HG03066 (cell line): ENCODE measurements around the gene LRRC56.

ENCODE experiments used
- ATAC-seq: cut with Tn5 transposase; IDR thresholded peaks from one replicate; pipeline ENCODE4 v1.9.1; 2021; ENCODE audit warnings: low read depth; ENCODE audit not compliant: unreplicated experiment

LRRC56 gene

GRCh38 chr11:537622-538430, 499 bp downstream of the LRRC56 start:
- no peak for ATAC-seq

- no peak for ATAC-seq
Observed at GRCh38 chr11:538431-539051, 1.2 kb downstream of the LRRC56 start.

- no peak for ATAC-seq
Observed at GRCh38 chr11:539971-540481, 2.7 kb downstream of the LRRC56 start.

DNA sequence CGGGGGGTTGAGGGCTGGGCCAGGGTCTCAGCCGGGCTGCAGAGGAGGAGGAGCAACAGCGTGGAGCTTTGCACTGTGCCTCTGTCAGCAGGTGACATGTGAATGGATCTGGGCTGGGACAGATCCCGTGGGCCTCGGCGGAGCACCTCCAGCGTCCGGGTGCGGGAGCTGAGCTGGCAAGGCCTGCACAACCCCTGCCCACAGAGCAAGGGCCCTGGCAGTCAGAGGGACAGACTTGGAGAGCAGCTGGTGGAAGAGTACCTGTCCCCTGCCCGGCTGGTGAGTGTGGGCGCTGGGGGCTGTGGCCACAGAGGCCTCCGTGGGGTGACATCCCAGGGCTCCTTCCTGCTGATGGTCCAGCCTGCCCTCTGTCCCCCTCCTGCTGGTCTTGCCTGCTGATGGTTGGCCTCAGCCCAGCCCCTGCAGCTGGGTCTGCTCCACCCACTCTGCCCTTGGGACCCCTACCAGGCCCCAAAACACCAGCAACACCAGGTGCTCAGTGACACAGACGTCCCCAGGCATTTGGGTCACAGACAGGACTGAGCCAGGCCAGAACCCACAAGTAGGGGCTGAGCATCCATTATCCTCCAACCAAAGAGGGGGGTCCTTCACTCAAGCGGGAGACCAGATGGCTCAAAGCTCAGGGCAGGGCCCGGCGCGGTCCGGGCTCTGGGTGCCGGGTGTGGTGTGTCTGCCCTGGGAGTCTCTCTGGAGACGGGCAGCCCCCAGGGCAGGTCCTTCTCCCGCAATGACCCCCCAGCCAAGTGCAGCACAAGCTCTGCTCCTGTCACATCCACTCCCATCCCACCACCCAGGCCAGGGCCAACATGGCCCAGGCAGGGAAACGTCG, 3.5 kb downstream of the LRRC56 start:
- no peak for ATAC-seq

- no peak for ATAC-seq
Observed at GRCh38 chr11:541433-541885, 4.1 kb downstream of the LRRC56 start.

- ATAC-seq: no peak
Observed at GRCh38 chr11:544817-545166, 7.5 kb downstream of the LRRC56 start.

DNA sequence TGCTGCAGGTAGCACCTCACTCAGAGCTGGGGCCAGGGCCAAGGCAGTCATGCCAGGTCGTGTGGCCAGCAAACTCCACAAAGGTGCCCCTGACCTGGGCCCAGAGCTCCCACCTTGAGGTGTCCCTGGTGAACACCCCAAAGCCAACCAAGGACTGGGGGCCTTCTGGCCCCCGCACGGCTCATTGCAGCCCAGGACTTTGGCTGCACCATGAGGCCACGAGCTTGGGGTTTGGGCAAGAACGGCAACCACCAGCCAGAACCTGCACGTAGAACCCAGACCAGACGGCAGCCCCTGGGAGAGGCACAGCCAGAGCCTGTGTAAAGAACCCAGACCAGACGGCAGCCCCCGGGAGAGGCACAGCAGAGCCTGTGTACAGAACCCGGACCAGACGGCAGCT, 7.8 kb downstream of the LRRC56 start:
- no peak for ATAC-seq

- no peak for ATAC-seq
Observed at GRCh38 chr11:548700-549603, 11.6 kb downstream of the LRRC56 start.

- ATAC-seq: no peak
Observed at GRCh38 chr11:550021-550745, 12.9 kb downstream of the LRRC56 start.

DNA sequence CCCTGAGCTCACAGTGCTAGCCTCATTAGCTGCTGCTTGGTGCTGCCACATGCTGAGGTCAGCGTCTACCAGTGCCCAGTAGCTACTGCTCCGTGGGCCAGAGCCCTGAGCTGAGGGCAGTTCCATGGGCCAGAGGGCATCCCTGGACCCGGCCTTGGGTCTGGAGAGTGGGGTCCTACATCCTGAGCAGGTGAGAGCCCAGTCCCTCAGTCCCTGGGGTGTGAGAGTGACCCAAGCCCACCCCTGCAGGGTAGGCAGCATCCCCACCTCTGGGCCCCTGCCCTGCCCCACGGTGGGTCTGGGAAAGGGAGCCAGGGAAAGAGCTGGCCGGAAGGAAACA, 13.4 kb downstream of the LRRC56 start:
- ATAC-seq: no peak

DNA sequence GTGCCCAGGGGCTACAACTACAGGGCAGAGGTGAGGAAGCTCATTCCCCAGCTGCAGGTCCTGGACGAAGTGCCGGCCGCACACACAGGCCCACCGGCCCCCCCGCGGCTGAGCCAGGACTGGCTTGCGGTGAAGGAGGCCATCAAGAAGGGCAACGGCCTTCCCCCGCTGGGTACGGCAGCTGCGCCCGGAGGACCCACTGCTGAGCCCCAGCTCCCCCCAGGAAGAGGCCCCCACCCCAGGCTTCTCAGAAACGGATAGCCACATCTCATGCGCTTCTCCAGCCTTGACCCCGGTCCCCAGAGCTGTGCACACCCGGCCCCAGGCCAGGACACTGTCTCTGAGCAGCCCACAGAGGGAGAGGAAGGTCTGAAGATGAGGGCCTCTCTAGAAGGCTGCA, 13.8 kb downstream of the LRRC56 start:
- no peak for ATAC-seq

DNA sequence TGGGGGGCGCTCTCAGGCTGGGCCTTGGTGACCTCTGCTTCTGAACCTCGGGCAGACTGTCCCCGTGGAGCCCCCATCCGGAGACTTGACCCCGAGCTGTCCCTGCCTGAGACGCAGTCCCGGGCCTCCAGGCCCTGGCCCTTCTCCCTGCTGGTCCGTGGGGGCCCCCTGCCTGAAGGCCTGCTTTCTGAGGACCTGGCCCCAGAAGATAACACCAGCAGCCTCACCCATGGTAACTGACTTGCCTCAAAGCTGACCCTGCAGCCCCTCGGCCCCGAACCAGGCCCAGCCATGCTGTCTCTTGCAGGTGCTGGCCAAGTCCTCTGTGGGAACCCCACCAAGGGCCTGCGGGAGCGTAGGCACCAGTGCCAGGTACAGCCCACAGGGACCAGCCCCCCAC, 14.3 kb downstream of the LRRC56 start:
- ATAC-seq: no peak

DNA sequence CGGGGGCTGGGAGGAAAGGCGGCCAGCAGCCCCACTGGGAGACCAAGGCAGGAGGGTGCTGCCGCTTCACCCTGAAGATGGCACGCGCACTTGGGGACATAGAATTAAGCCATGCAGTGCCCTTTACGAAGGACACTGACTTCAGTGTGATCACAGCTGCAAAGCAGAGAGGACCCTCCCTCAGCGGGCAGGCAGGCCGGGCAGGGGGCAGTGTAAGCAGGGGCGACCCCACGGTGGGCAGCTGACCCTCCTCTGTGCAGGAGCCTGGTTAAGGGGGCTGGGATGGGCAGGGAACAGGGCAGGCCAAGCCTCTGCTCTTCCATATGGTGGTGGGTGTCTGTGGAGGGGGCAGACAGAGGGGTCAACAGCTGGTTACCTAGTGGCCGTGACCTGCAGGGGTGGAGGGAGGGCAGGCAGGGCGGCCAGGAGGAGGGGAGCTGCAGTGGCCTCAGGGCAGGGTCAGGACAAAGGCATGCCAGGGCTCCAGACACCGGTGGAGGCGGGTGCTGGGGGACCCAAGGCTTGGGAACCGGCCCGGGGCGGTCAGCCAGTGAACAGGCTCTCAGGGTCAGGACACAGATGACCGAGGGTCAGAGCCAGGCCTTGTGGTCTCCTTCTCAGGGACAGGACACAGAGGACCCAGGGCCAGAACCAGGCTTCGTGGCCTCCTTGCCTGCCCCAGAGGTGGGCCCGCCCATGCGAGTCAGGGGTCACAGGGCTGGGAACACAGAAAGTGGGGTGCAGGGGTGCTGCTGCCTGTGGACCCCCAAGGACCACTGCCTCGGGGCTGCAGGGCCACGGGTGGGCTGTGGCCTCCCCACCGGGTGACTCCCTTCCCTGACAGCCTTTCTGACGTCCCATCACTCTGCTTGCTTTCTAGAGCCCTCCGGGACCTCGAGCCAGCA, 16.0 kb downstream of the LRRC56 start:
- ATAC-seq: no peak

- ATAC-seq: no peak
Observed at GRCh38 chr11:553988-554340, 16.6 kb downstream of the LRRC56 start.

DNA sequence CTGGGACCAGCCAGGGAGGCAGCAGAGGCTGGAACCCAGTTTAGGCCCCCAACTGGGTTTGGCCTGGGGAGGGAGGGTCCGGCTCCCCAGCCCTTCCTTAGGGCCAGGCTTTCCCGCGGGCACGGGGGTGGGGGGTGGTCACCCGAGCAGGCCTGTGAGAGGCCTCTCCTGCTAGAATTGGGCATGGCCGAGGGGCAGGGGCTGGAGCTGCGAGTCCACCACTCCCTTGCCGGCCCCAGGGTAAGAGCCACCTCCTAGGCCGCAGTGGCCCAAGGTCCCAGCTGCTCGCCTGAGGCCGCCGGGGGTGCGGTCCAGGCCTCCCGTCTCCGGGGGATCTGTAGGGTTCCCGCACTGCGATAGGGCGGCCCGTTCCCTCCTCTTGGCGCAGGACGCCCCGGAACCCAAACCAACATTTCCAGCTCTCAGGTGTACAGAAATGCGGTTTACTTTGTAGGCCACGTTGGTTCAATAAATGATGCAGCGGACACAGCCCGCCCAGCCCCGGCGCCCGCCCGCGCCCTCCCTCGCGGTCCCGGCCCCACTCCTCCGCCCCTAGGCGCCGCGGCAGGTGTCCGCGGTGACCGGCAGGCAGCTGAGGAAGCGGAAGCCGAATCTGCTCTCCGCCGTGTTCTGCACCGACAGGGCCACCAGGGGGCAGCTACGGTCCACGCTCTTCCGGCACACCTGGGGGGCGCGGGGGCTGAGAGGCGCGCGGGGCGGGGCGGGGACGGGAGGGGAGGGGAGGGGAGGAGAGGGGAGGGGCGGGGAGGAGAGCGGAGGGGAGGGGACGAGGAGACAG, 17.3 kb downstream of the LRRC56 start:
- ATAC-seq: no peak

DNA sequence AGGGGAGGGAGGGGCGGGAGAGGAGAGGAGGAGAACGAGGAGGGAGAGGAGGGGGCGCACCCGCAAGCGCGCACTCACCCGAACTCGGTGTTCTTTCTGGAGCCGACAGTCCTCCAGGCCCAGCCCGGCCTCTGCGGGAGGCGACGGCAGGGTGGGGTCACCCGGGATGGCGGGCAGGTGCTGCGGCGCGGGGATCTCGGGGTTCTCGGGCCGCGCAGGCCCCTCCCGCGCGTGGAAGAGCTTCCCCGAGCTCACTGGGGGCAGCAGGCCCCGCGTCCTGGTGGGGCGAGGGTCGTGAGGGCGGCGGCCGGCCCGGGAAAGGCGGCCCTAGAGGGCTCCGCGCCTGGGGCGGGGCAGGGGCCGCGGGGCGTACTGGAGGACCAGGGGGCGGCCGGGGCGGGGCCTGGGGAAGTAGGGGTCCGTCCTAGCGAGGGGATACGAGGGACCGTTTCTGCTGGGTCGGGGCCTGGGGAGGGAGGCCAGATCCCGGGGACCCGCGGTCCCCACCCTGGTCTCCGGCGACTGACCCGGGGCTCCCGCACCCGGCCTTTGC, 18.0 kb downstream of the LRRC56 start:
- ATAC-seq: no peak

DNA sequence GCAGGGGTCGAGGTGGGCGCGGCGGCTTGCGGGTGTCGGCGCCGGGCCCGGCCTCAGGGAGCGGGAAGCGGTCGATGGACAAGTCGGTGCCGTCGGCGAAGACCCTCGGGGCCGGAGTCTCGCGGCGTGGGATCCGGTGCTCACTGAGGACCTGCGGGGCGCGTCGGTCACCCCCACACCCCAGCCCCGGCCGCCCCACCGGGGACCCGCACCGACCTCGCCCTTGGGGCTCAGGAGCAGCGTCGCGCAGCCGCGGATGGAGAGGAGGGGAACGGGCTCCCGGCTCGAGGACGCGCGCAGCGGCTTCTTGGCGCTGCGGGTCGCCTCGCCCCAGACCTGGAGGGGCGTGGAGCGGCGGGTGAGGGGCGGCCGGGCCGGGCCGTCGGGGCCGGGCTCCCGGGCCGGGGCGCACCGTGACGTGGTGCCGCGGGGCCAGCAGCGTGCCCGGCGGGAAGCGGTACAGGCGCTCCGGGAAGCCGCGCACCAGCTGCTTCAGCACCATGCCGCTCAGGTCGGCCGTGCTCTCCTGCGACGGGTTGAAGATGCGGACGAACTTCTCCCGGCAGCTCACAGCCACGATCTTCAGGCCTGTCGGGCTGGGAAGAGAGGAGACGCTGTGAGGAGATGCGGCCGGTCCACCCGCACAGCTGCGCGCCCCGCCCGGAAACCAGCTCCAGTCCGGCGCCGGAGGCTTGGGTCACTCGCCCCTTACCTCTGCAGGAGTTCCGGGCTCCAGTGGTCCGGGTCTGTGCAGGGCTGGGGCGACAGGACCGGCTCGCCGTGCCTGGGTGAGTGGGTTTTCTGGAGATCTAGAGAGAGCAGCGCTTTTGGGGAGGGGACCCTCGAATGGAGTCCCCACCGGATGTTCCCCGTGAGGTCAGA, 18.7 kb downstream of the LRRC56 start:
- ATAC-seq: no peak
